ENCODE measurements around the gene PLOD1.
"Not testable (repeated sequence)": the region's sequence is repeated elsewhere in the genome, so short reads cannot be mapped to it uniquely, and the experiment has no call there.

PLOD1 gene

DNA sequence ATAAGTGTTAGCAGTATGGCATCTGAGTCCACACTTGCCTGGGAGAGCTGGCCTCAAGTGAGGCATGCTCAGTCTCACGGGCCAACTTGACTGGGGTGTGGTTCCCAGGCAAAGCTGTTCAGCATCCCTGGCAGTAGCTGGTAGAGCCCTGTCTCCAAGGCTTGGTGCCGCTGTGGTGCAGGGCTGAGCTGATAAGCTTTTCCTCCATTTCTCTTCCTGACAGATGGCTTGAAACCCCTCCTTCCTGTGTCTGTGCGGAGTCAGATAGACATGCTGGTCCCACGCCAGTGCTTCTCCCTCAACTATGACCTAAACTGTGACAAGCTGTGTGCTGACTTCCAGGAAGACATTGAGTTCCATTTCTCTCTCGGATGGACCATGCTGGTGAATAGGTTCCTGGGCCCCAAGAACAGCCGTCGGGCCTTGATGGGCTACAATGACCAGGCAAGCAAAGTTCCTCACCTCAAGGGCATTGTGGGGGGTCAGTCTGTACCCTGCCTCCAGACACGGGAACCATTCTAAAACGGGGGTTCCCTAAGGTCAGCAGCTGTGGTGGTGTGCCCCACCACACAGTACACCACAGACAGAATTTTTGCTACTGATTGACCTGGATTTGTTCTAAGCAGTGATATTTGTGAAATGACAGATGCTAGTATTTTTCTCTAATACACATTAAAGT, 71.1 kb downstream of the PLOD1 start:
- ATAC-seq: no peak
- no peak for DNase-seq

DNA sequence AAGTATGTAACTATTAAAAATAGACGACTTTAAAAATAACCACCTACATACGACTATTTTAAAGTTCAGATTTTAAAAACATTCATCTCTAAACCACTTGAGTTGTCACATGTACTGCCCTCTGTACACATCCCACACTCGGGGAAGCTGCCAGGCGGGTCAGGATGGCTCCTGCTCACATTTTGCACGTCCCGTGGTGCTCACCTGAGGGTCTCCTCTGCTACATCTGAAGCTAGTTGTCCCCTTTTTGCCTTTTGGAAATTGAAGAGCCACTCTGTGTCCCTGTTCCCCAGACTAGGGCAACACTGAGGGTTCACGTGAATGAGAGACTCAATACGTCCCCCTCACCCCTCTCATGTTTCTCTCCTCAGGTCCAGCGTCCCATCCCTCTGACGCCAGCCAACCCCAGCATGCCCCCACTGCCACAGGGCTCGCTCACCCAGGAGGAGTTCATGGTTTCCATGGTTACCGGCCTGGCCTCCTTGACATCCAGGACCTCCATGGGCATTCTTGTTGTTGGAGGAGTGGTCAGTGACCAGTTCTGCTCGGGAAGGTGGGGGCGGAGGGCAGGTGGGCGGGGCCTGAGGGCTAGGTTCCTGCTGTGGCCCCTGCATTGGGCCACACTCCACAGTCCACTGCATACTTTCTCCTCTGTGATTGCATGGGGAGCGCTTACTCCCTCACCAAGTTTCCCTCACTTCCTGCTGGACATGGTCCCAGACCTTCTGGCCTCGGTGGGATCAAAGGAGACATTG, 71.8 kb downstream of the PLOD1 start:
- DNase-seq: no peak

DNA sequence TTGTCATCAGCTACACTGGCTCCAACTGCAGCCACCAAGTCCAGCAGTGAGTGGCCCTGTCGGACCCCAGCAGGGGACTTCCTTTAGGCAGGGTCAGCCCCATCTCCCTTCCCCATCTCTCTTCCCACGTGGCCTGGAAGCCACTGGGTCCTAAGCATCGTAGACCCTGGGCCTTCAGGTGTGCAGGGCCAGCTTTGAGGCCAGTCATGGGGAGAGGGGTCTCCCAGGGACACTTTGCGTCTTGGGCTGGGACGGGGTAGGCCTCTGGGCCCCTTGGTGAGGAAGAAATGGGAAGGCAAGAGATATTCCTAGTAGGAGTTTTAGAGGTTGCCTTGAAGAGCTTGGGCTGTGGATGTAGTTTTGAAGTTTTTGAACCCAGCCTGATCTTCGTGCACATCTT, 72.7 kb downstream of the PLOD1 start:
- no peak for DNase-seq
- no peak for ATAC-seq

More for the DNA sequence above, 71.8 kb downstream of the PLOD1 start:
- ATAC-seq: no peak

DNA sequence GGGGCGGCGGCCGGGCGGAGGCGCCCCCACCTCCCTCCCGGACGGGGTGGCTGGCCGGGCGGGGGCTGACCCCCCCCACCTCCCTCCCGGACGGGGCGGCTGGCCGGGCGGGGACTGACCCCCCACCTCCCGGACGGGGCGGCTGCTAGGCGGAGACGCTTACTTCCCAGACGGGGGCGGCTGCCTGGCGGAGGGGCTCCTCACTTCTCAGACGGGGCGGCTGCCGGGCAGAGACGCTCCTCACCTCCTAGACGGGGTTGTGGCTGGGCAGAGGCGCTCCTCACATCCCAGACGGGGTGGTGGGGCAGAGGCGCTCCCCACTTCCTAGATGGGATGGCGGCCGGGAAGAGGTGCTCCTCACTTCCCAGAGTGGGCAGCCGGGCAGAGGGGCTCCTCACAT, 73.8 kb downstream of the PLOD1 start:
- DNase-seq, ATAC-seq: not testable (repeated sequence)

DNA sequence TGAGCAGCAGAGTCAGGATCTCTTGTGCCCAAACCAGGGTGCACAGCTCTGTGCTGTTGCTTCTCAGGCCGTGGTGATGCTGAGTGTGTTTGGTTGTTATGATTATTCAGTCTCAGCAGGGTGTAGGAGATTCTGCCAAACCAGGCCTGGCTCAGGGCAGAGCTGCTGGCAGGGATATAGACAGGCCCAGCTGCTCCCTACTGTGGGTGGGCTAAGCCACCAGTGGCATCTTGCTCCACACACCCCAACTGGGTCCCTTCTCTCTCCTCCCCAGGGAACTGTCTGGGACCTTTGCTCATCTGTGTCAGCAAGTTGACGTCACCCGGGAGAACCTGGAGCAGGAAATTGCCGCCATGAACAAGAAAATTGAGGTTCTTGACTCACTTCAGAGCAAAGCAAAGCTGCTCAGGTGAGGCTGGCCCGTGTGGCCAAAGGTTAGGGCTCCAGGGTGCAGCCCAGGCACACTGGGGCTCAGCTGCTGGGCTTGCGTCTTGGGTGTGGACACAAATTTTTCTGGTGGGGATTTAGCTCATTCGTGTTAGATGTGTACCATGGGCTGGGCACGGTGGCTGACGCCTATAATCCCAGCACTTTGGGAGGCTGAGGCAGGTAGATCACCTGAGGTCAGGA, 74.9 kb downstream of the PLOD1 start:
- ATAC-seq: no peak

DNA sequence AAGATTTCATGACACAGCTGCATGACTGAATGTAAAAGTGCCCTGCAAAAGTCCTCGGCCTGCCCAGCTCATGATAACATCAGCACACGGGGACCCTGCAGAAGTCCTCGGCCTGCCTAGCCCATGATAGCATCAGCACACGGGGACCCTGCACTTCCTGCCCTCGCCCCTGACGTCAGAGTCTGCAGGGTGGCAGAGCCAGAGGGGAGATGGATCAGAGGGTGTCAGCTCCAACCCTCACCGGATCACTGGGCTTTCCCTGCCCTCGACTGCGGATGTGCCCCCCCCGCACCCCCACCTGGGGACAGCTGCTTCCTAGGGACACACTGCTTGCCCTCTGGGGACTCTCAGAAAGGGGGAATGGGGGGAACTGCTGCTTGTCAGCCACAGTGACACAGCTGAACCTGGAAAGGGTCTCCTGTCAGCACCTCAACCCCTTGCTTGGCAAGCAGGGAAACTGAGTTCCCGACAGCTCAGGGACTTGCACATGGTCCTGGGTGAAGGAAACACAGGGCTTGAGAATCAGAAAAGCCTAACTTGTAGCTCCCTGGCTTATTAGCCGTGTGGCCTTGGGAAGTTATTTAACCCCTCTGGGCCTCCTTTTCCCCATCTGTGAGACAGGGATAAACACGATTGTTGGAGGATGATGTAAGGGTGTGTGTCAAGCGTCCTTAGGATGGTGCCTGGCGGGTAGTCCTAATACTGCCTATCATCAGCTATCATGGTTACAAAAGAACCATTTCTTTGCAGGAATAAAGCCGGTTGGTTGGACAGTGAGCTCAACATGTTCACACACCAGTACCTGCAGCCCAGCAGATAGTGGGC, 76.4 kb downstream of the PLOD1 start:
- DNase-seq: no peak
- ATAC-seq: no peak

More for the DNA sequence above, 74.9 kb downstream of the PLOD1 start:
- no peak for DNase-seq

DNA sequence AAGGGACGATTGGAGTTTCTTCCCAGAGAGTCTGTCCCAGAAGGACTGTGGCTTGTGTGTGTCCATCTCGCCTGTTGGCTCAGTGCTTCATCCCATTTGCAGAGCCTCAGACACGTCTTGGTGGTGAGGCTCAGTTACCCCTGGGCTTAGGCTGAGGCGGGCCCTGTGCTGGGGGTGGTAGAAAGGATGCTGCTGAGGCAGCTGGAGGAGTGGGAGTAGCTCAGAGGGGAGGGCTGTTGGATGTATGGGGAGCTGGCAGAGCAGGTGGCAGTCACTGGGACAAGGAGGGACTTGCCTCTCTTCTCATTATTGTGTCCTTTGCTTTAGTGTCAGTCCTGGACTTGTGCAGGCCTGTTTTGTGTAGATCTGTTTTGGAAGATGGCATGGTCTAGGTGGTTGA, 77.5 kb downstream of the PLOD1 start:
- DNase-seq: no peak

DNA sequence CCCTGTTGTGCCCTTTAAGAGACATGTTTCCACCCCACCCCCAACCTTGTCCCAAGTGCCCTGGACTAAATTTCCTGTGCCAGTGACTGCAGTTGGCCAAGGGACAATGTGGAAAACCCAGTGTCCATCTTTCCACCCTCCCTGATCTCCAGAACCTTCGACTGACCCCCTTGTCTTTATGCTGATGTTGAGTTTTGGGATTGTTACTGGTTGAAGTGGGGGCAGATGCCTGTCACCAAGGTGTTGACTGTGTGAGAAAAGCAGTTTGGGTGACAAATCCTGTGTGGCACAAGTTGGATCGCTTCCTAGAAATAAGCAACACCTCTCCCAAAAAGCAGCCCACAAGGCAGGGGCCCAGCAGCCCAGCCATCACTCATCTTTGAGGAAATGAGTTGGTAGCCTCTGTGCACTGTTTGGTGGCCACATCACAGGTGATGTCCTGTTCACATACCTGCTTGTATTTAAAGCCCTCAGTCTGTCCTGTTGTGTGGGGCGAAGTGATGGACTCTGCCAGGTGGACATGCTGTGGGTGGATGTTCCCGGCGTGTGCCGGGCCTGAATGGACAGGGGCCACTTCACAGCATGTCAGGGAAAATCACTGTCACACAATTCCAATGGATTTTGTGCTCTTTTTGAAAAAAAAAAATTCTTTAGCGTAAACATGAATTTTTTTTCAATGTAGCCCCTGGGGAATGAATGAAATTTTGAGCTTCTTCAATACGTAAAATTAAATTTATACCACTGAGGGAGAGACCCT, 78.2 kb downstream of the PLOD1 start:
- no peak for ATAC-seq
- no peak for DNase-seq

More for the DNA sequence above, 77.5 kb downstream of the PLOD1 start:
- ATAC-seq: no peak

DNA sequence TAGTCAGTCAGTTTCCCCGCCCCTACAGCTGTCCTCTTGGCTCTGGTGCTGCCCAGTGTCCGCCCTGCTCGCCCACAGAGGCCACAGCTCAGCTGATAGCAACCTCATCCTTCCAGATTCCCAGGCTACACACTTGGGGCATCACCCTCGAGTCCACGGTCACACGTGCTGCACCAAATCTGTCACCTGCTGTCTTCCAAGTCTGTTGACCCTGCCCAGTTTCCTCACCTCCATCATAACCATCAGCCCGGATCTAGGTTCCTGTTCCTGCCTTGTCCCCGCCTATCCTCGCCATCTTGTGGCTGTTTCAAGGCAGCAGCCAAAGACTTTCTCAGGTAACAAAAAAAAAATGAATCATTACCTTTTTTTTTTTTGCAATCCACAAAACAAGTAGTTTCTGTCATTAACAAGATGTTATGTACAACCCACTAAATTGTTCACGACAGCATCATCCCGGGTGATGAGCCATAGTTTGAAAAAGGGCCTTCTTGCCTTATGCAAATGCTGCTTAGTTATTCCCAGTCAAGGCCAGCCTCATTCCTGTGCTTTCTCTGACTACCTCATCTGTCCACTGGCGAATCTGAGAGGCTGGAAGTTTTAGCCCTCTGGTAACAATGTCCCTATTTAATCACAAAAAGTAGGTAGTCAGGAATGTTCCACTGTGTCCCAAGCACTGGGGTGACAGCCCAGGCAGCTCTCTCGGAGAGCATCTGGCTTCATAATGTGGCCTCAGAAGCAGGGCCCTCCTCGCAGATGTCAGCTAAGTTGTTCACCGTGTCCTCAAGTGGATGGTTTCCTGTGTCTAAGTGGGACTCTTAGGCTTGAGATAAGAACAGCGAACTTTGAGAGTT, 79.8 kb downstream of the PLOD1 start:
- no peak for DNase-seq
- no peak for ATAC-seq

DNA sequence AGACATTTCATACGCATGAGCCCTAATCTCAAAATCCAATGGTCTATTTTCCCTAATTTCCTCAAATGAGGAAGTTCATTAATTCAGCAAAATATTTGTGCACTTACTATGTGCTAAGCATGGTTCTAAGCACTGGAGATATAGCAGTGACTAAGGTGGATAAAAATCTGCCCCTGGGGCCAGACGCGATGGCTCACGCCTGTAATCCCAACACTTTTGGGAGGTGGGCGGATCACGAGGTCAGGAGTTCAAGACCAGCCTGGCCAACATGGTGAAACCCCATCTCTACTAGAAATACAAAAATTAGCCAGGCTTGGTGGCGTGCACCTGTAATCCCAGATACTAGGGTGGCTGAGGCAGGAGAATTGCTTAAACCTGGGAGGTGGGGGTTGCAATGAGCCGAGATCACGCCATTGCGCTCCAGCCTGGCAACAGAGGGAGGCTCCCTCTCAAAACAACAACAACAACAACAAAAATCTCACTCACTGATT, 80.5 kb downstream of the PLOD1 start:
- DNase-seq (no peak), ATAC-seq (no peak)

DNA sequence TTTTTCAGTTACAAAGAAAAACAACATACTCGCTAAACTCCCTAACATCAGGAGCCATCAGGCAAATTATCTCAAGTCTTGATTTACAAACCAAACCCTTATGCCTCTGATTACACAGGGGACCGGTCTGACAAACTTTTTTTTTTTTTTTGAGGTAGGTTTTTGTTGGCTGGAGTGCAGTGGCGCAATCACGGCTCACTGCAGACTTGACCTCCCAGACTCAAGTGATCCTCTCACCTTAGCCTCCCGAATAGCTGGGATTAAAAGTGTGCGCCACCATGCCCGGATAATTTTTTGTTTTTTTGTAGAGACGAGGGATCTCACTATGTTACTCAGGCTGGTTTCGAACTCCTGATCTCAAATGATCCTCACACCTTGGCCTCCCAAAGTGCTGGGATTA, 81.0 kb downstream of the PLOD1 start:
- DNase-seq (no peak), ATAC-seq (no peak)

DNA sequence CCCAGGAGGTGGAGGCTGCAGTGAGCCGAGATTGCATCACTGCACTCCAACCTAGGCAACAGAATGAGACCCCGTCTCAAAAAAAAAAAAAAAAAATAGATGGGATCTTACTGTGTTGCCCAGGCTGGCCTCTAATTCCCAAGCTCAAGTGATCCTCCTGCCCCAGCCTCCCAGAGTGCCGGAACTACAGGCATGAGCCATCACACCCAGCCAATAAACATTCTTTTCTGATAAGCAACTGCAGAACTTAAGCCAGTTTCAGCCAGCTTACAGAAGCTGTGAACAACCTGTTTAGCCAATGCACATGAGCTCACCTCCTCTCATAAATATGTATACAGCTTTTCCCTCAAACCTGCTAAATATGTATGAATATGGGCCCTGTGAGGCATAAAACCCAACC, 81.7 kb downstream of the PLOD1 start:
- ATAC-seq (no peak), DNase-seq (no peak)

DNA sequence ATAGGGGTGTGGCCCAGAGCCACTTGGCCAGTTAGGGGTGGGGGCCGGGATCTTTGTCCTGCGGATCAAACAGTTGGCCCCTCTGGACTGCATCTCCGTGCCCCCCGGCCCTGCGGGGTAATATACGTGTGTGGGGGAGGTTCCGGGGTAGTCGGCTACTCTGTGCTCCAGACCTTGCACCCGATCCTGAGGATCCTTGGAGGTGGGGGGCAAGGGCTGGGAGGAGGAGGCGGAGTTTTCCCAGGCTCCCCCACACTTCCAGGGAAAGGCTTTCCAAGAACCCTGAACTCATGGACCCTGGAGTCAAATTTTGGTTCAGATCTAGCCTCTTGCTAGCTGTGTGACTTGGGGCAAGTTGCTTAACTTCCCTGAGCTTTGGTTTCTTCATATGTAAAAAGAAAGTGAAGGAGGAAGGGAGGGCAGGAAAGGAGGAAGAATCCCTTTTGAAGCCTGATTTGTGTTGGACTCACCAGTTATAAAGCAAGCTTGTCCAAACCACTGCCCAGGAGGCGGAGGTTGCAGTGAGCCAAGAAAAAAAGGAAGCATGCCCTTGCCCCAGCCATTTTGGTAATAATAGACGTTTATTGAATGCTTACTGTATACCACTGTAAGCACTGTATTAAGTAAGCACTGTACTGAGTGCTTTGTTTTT, 85.5 kb downstream of the PLOD1 start:
- ATAC-seq (no peak), DNase-seq (no peak)

DNA sequence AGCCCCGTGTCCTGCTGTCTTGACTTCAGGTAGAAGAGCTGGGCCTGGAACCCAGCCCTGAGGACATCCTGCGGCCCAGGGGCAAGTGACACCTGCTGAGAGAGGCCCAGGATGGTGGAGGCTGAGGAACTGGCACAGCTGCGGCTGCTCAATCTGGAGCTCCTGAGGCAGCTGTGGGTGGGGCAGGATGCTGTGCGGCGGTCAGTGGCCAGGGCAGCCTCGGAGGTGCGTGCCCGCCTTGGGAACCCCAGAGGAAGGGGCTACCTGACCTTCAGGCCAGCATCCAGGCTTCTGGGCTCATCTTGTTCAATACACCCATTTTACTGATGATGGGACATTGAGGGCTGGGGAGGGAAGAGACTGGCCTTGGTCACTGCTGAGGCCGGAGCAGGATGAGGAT, 87.1 kb downstream of the PLOD1 start:
- DNase-seq (no peak), ATAC-seq (no peak)

DNA sequence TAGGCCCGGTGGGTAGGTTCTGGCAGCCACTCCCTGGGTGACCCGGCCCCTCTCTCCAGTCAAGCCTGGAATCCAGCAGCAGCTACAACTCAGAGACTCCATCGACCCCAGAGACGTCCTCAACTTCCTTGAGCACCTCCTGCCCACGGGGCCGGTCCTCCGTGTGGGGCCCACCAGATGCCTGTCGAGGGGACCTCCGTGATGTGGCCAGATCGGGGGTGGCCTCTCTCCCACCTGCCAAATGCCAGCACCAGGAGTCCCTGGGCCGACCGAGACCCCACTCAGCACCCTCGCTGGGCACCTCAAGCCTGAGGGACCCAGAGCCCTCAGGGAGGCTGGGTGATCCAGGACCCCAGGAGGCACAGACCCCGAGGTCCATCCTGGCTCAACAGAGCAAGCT, 87.5 kb downstream of the PLOD1 start:
- DNase-seq (no peak), ATAC-seq (no peak)

Measured in stimulated activated naive CD8-positive, alpha-beta T cell treated with anti-CD3 and anti-CD28 coated beads, Interleukin-15, Interleukin-2, amounts not matched to agents 100 U/mL and 50 U/mL, for 24 hours (primary cell).